Activated CD8-positive, alpha-beta T cell treated with anti-CD3 and anti-CD28 coated beads for 36 hours (primary cell): Measurements from ENCODE around the gene PCTP. TPM values are rescaled to one million over a fixed set of nuclear protein-coding genes. Genes with fewer than 3 reads are reported as not detected.

Experiments used
- ATAC-seq: fragments of 200-7000 bp; cut with Tn5 transposase; one replicate; pipeline ENCODE4 v1.10.0; 2021; ENCODE audit warnings: mild to moderate bottlenecking, moderate library complexity
- CTCF ChIA-PET: fragments of 350-600 bp; sonication (Branson Sonifier 250); formaldehyde crosslinking; loops from one replicate; lab custom pipeline; 2021; ENCODE audit warnings: antibody characterized with exemption; lab: Charles Lee
- POLR2A ChIA-PET: fragments of 350-600 bp; sonication (Branson Sonifier 250); formaldehyde crosslinking; loops from one replicate; lab custom pipeline; 2021; ENCODE audit warnings: antibody characterized with exemption; lab: Charles Lee
- DNase-seq: peaks from one replicate; pipeline ENCODE4 v3.0.0-alpha.2; 2020
- H3K27ac Mint-ChIP-seq: one replicate; pipeline ENCODE4 v1.8.0; 2021; ENCODE audit warnings: mild to moderate bottlenecking, mixed read lengths
- H3K27me3 Mint-ChIP-seq: one replicate; pipeline ENCODE4 v1.8.0; 2021; ENCODE audit warnings: mixed read lengths
- H3K36me3 Mint-ChIP-seq: one replicate; pipeline ENCODE4 v1.8.0; 2021; ENCODE audit warnings: low read depth, mixed read lengths
- H3K4me1 Mint-ChIP-seq: one replicate; pipeline ENCODE4 v1.8.0; 2021; ENCODE audit warnings: low read depth, mixed read lengths
- H3K4me3 Mint-ChIP-seq: one replicate; pipeline ENCODE4 v1.8.0; 2021; ENCODE audit warnings: mild to moderate bottlenecking, moderate library complexity, mixed read lengths
- H3K9me3 Mint-ChIP-seq: one replicate; pipeline ENCODE4 v1.8.0; 2021; ENCODE audit warnings: mixed read lengths
- CTCF ChIP-seq: fragments of 200-600 bp; IDR thresholded peaks from one replicate; pipeline ENCODE4 v1.8.0; 2022; ENCODE audit warnings: antibody characterized with exemption, mild to moderate bottlenecking
- intact Hi-C: fragments of 100-400 bp; cut with micrococcal nuclease; formaldehyde crosslinking; loops from one replicate; pipeline ENCODE4 v1.10.0; 2022
- total RNA-seq, 2 experiments: library from RNA; stranded (reverse); gene quantifications; one replicate each; pipeline ENCODE4 v1.2.3, GENCODE V29; 2021

PCTP gene
- total RNA-seq, 2 experiments from 2014 or later: 6.6 to 7.7 TPM

GRCh38 chr17:55726440-55726839, 24.4 kb upstream of the PCTP start:
- H3K9me3 Mint-ChIP-seq: no peaks in the 10 kb centered on the region
- no peak for DNase-seq
- no peaks in the 10 kb centered on the region for H3K36me3 Mint-ChIP-seq
- POLR2A ChIA-PET: no interaction called here
- peaks cover 54% of the 10 kb centered on the region for H3K27me3 Mint-ChIP-seq
- no peak for TF ChIP-seq CTCF
- H3K4me3 Mint-ChIP-seq: no peak overlapping the region
- H3K27ac Mint-ChIP-seq: no peak overlapping the region
- intact Hi-C loops: no loop called here
- peaks cover 1% of the 10 kb centered on the region for H3K4me1 Mint-ChIP-seq
- no peak for ATAC-seq
- CTCF ChIA-PET: no interaction called here

GRCh38 chr17:55727275-55727674, 23.6 kb upstream of the PCTP start:
- Mint-ChIP-seq H3K36me3 (no peaks in the 10 kb centered on the region), H3K27ac (no peak overlapping the region), H3K4me3 (no peak overlapping the region), H3K27me3 (peaks cover 54% of the 10 kb centered on the region), H3K9me3 (no peaks in the 10 kb centered on the region), H3K4me1 (peaks cover 3% of the 10 kb centered on the region)
- ATAC-seq (no peak), DNase-seq (no peak)
- intact Hi-C loops: no loop called here
- ChIA-PET CTCF (interaction anchor here (0.8 kb wide), 1 partner anchor 9 kb away, joined by 3 read pairs; no protein-coding TSS in a partner anchor), POLR2A (no interaction called here)
- TF ChIP-seq CTCF: no peak

- ATAC-seq (no peak), DNase-seq (no peak)
- peaks cover 7% of the 10 kb centered on the region for H3K4me1 Mint-ChIP-seq
- ChIA-PET POLR2A (no interaction called here), CTCF (interaction anchor here (1.6 kb wide), 1 partner anchor 10 kb away, joined by 6 read pairs; no protein-coding TSS in a partner anchor)
- no peak for TF ChIP-seq CTCF
- H3K9me3 Mint-ChIP-seq: no peaks in the 10 kb centered on the region
- no peak overlapping the region for H3K4me3 Mint-ChIP-seq
- intact Hi-C loops: no loop called here
- H3K36me3 Mint-ChIP-seq: no peaks in the 10 kb centered on the region
- peaks cover 55% of the 10 kb centered on the region for H3K27me3 Mint-ChIP-seq
- no peak overlapping the region for H3K27ac Mint-ChIP-seq
These were observed 22.9 kb upstream of the PCTP start for GRCh38 chr17:55727920-55728319.

GRCh38 chr17:55728361-55728760, 22.5 kb upstream of the PCTP start:
- TF ChIP-seq CTCF: no peak
- Mint-ChIP-seq H3K9me3 (no peaks in the 10 kb centered on the region), H3K4me1 (peaks cover 12% of the 10 kb centered on the region), H3K27me3 (peaks cover 54% of the 10 kb centered on the region), H3K36me3 (no peaks in the 10 kb centered on the region), H3K27ac (no peak overlapping the region), H3K4me3 (no peak overlapping the region)
- ATAC-seq: no peak
- POLR2A ChIA-PET: no interaction called here
- no peak for DNase-seq
- intact Hi-C loops: no loop called here
- CTCF ChIA-PET: interaction anchor here (1.4 to 1.6 kb wide), 2 partner anchors 10 to 202 kb away, joined by 6 to 7 read pairs; no protein-coding TSS in a partner anchor

GRCh38 chr17:55728833-55729232, 22.0 kb upstream of the PCTP start:
- Mint-ChIP-seq H3K9me3 (no peaks in the 10 kb centered on the region), H3K27me3 (peaks cover 51% of the 10 kb centered on the region), H3K36me3 (no peaks in the 10 kb centered on the region), H3K4me1 (peaks cover 17% of the 10 kb centered on the region), H3K4me3 (no peak overlapping the region), H3K27ac (no peak overlapping the region)
- no peak for ATAC-seq
- ChIA-PET CTCF (interaction anchor here (1.4 to 1.6 kb wide), 2 partner anchors 11 to 203 kb away, joined by 6 to 7 read pairs; no protein-coding TSS in a partner anchor), POLR2A (no interaction called here)
- TF ChIP-seq CTCF: no peak
- no peak for DNase-seq
- intact Hi-C loops: no loop called here
